HepG2 (cell line): ENCODE data around the gene HSP90AA1. TPM values are rescaled to one million over a fixed set of nuclear protein-coding genes. Genes with fewer than 3 reads are reported as not detected.
A peak's percentile ranks its signal among the peaks of the same experiment; 100 is the strongest.

Experiments used
- CCDC6 ChIP-seq: sonication (generic); formaldehyde crosslinking; IDR thresholded peaks from 2 replicates; pipeline ENCODE4 v1.8.1; 2022; ENCODE audit warnings: mild to moderate bottlenecking, missing genetic modification reagents, moderate library complexity
- GABPA ChIP-seq, 2 experiments: IDR thresholded peaks; 2 replicates each; pipeline ENCODE4 v1.6.1; 2011 to 2016; ENCODE audit warnings: low read depth in 2 of 2, low read length in 1 of 2, missing biosample characterization in 1 of 2, missing genetic modification characterization in 1 of 2
- HINFP ChIP-seq: sonication (generic); formaldehyde crosslinking; IDR thresholded peaks from 2 replicates; pipeline ENCODE4 v1.4.0; 2020; ENCODE audit warnings: low read depth, mild to moderate bottlenecking, missing genetic modification reagents
- JUNB ChIP-seq: sonication (generic); formaldehyde crosslinking; IDR thresholded peaks from 2 replicates; pipeline ENCODE4 v1.8.0; 2022; ENCODE audit warnings: missing genetic modification reagents, mild to moderate bottlenecking, borderline replicate concordance
- KLF13 ChIP-seq: sonication (generic); formaldehyde crosslinking; IDR thresholded peaks from 2 replicates; pipeline ENCODE4 v1.4.0; 2020; ENCODE audit warnings: mild to moderate bottlenecking, missing genetic modification reagents
- MAFF ChIP-seq: IDR thresholded peaks from 2 replicates; pipeline ENCODE4 v1.6.1; 2011; ENCODE audit warnings: low read depth, low read length, improper control_type of control experiment
- MAFK ChIP-seq, 2 experiments: IDR thresholded peaks in 1 of 2; conservative IDR thresholded peaks in 1 of 2; 2 replicates each; pipeline ENCODE4 v1.6.1; 2011; ENCODE audit warnings: improper control_type of control experiment in 2 of 2, low read length in 2 of 2
- MIXL1 ChIP-seq: IDR thresholded peaks from 2 replicates; pipeline ENCODE4 v1.6.1; 2016
- NBN ChIP-seq: fragments of 450-650 bp; conservative IDR thresholded peaks from 2 replicates; pipeline ENCODE4 v1.6.1; 2017
- RAD21 ChIP-seq: fragments of 450-650 bp; formaldehyde crosslinking; IDR thresholded peaks from 2 replicates; pipeline ENCODE4 v1.5.0; 2020; ENCODE audit warnings: mild to moderate bottlenecking
- SRF ChIP-seq: IDR thresholded peaks from 2 replicates; pipeline ENCODE4 v1.6.1; 2011; ENCODE audit warnings: mild to moderate bottlenecking, low read depth, low read length, moderate library complexity
- TOE1 ChIP-seq: sonication (generic); formaldehyde crosslinking; IDR thresholded peaks from 2 replicates; pipeline ENCODE4 v1.4.0; 2020; ENCODE audit warnings: mild to moderate bottlenecking, missing genetic modification reagents
- YEATS2 ChIP-seq: sonication (generic); formaldehyde crosslinking; IDR thresholded peaks from 2 replicates; pipeline ENCODE4 v1.4.0; 2020; ENCODE audit warnings: missing genetic modification reagents, borderline replicate concordance
- ZBTB21 ChIP-seq: sonication (generic); formaldehyde crosslinking; IDR thresholded peaks from 2 replicates; pipeline ENCODE4 v1.4.0; 2020; ENCODE audit warnings: missing genetic modification reagents
- ZBTB8A ChIP-seq: sonication (generic); formaldehyde crosslinking; IDR thresholded peaks from 2 replicates; pipeline ENCODE4 v1.4.0; 2020; ENCODE audit warnings: mild to moderate bottlenecking, low read depth, missing genetic modification reagents, borderline replicate concordance
- ZNF280D ChIP-seq: sonication (generic); formaldehyde crosslinking; IDR thresholded peaks from 2 replicates; pipeline ENCODE4 v1.5.1; 2020; ENCODE audit warnings: mild to moderate bottlenecking, missing genetic modification reagents
- ZNF496 ChIP-seq: sonication (generic); formaldehyde crosslinking; IDR thresholded peaks from 2 replicates; pipeline ENCODE4 v1.8.1; 2023; ENCODE audit warnings: mild to moderate bottlenecking, moderate library complexity, missing genetic modification reagents; ENCODE audit not compliant: insufficient replicate concordance
- ZNF674 ChIP-seq: sonication (generic); formaldehyde crosslinking; IDR thresholded peaks from 2 replicates; pipeline ENCODE4 v1.5.0; 2020; ENCODE audit warnings: low read depth, mild to moderate bottlenecking, missing genetic modification reagents
- ZSCAN31 ChIP-seq: sonication (generic); formaldehyde crosslinking; IDR thresholded peaks from 2 replicates; pipeline ENCODE4 v1.5.0; 2020; ENCODE audit warnings: low read depth, mild to moderate bottlenecking, missing genetic modification reagents
- polyA plus RNA-seq, 8 experiments: library from polyadenylated mRNA; depleted of rRNA in 3 of 8; stranded (reverse) in 7 of 8; unstranded in 1 of 8; fragments of >200 nt; fragmentation: Illumina TruSeq in 4 of 8; extraction: Trizol in 4 of 8; gene quantifications; 2 replicates each; pipeline versions ENCODE4 v1.2.1 to v1.2.3, GENCODE V29; 2011 to 2016; ENCODE audit warnings: low read depth in 4 of 8, missing spikeins in 1 of 8, mixed read lengths in 1 of 8; ENCODE audit not compliant: insufficient read depth in 1 of 8
- total RNA-seq, 5 experiments: library from RNA; depleted of rRNA; stranded (reverse); fragments of >200 nt; fragmentation: Illumina TruSeq; extraction: Trizol; gene quantifications; 2 replicates each; pipeline ENCODE4 v1.2.3, GENCODE V29; 2016; ENCODE audit warnings: low read depth in 1 of 5
- TF ChIP-seq, protein P1 (sequence below): sonication (generic); formaldehyde crosslinking; IDR thresholded peaks from 2 replicates; pipeline ENCODE4 v1.4.0; 2020; ENCODE audit warnings: missing genetic modification reagents; ENCODE audit errors: not compliant biosample characterization

The HSP90AA1 gene
- total and polyA plus RNA-seq, 2 of the 13 experiments (the other 11 are each of a cell fraction or from before 2014, with no cell fraction given) = 262 to 636 TPM

DNA sequence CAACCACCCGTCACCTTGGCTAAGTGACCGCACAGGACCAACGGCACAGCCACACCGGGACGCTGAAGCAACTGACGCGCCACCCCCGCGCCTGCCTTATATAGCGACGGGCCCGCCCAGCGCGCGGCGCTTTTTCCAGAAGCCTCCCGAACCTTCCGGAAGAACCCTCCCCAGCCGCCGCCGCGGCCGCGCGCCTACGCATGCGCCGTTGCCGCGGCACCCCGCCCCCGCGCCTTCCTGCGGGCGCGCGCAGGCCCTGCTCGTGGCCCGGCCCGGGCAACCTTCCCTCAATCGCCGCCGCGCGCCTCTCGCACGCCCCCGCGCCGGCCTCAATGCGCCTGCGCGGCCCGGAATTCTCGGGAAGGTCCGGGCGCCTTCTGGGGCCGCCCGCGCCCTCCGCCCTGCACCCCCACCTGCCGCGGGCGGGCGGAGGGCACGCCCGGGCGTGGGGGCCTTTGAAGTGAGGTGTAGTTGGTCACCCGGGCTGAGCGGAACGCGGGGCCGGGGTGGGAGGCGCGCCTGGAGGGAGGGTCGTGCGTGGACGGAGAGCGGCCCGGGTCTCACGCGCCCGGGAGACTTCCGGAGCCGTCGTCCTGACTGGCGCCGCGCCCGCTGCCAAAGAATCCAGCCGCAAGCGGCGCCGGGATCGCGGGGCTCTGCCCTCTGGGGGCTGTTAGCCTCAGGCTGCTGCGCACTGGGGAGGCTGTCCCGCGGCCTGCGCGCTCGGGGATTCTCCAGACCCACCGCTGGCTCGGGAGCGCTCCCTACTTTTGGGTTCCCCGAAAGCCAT, at the start of gene HSP90AA1 (continued):
- no peak for TF ChIP-seq MAFF
- TF ChIP-seq ZBTB8A (CRISPR knock-in tag) = peak; percentile 7; the same call in 1 of the 2 replicates
- TF ChIP-seq ZNF496 (CRISPR knock-in tag) = no peak
- no peak for TF ChIP-seq NBN
- 0 out of 2 replicates have a peak, but pooled peaks have one; percentile 1 for TF ChIP-seq HINFP (CRISPR knock-in tag)
- TF ChIP-seq KLF13 (CRISPR knock-in tag) = no peak; the same call in 1 of the 2 replicates
- 0 out of 2 replicates have a peak, but pooled peaks have one; percentile 44 for TF ChIP-seq ZNF674 (CRISPR knock-in tag)
- TF ChIP-seq JUNB (CRISPR knock-in tag) = no peak
- TF ChIP-seq TOE1 (CRISPR knock-in tag) = no peak
- TF ChIP-seq GABPA (IDR thresholded peaks at IDR 0.05; ENCODE audit: low read depth, low read length) = peak; percentile 31; the same call in 1 of the 2 replicates
- peak; percentile 51; the same call in 1 of the 2 replicates for TF ChIP-seq GABPA (CRISPR knock-in tag; IDR thresholded peaks at IDR 0.05; ENCODE audit: low read depth)
- TF ChIP-seq ZSCAN31 (CRISPR knock-in tag) = peak; percentile 91
- TF ChIP-seq CCDC6 (CRISPR knock-in tag) = peak; percentile 92
- peak; percentile 63; the same call in 1 of the 2 replicates for TF ChIP-seq YEATS2
- peak; percentile 45; the same call in 1 of the 2 replicates for TF ChIP-seq RAD21 (CRISPR knock-in tag)
- TF ChIP-seq ZNF280D = no peak
- TF ChIP-seq MIXL1 (CRISPR knock-in tag) = no peak; the same call in 1 of the 2 replicates
- TF ChIP-seq, protein P1, sequence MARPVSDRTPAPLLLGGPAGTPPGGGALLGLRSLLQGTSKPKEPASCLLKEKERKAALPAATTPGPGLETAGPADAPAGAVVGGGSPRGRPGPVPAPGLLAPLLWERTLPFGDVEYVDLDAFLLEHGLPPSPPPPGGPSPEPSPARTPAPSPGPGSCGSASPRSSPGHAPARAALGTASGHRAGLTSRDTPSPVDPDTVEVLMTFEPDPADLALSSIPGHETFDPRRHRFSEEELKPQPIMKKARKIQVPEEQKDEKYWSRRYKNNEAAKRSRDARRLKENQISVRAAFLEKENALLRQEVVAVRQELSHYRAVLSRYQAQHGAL (CRISPR knock-in tag) = peak; percentile 32
- no peak for TF ChIP-seq MAFK (conservative IDR thresholded peaks at IDR 0.05 in 1 of 2, IDR thresholded peaks at IDR 0.05 in 1 of 2; ENCODE audit: low read length in 2 of 2)
- TF ChIP-seq ZBTB21 = no peak
- peak; percentile 83 for TF ChIP-seq SRF
